OCI-LY3 (cell line): ENCODE results near the gene VSIG10L2.
A peak's percentile ranks its signal among the peaks of the same experiment; 100 is the strongest.

Experiments
- H2AFZ ChIP-seq: fragments of 200-600, 300-600 bp; shearing (Covaris generic); 2 replicates; pipeline ENCODE4 v1.6.0; 2014; ENCODE audit warnings: antibody characterized with exemption, low read depth, low read length
- H3K27ac ChIP-seq: fragments of 200-600, 300-600 bp; sonication (generic); 2 replicates; pipeline ENCODE4 v1.5.1; 2014; ENCODE audit warnings: mild to moderate bottlenecking, low read length, moderate library complexity, mixed read lengths
- H3K27me3 ChIP-seq: fragments of 200-600, 300-600 bp; sonication (generic); 2 replicates; pipeline ENCODE4 v1.6.1; 2014; ENCODE audit warnings: low read depth, low read length, mixed read lengths
- H3K36me3 ChIP-seq: fragments of 200-600, 300-600 bp; sonication (generic); replicated peaks from 2 replicates; pipeline ENCODE3; 2014; ENCODE audit warnings: low read depth, low read length, mixed read lengths
- H3K4me1 ChIP-seq: fragments of 300-600, 200-600 bp; sonication (generic); 2 replicates; pipeline ENCODE4 v1.6.1; 2014; ENCODE audit warnings: low read length, mixed read lengths
- H3K4me2 ChIP-seq: fragments of 200-600, 300-600 bp; sonication (generic); 2 replicates; pipeline ENCODE4 v1.6.1; 2014; ENCODE audit warnings: low read length, mixed read lengths
- H3K4me3 ChIP-seq: fragments of 300-600, 200-600 bp; sonication (generic); 2 replicates; pipeline ENCODE4 v1.5.1; 2014; ENCODE audit warnings: antibody characterized with exemption, mild to moderate bottlenecking, low read length, moderate library complexity
- H3K79me2 ChIP-seq: fragments of 300-600, 200-600 bp; shearing (Covaris generic); 2 replicates; pipeline ENCODE4 v1.6.1; 2014; ENCODE audit warnings: mild to moderate bottlenecking, low read length, mixed read lengths
- H3K9ac ChIP-seq: fragments of 300-600, 200-600 bp; shearing (Covaris generic); 2 replicates; pipeline ENCODE4 v1.6.0; 2014; ENCODE audit warnings: mild to moderate bottlenecking, low read length, moderate library complexity
- H3K9me3 ChIP-seq: fragments of 200-600, 300-600 bp; shearing (Covaris generic); 2 replicates; pipeline ENCODE4 v1.6.1; 2014; ENCODE audit warnings: low read length, mixed read lengths; ENCODE audit not compliant: insufficient read depth
- H4K20me1 ChIP-seq: fragments of 200-600, 300-600 bp; sonication (generic); 2 replicates; pipeline ENCODE4 v1.6.1; 2016; ENCODE audit warnings: low read length, mixed read lengths; ENCODE audit not compliant: insufficient read depth
- CTCF ChIP-seq: fragments of 200-600, 300-600 bp; sonication (generic); IDR thresholded peaks from 2 replicates; pipeline ENCODE4 v1.5.1; 2014; ENCODE audit warnings: antibody characterized with exemption, low read length, low read depth
- EZH2phosphoT487 ChIP-seq: fragments of 200-600 bp; shearing (Covaris generic); IDR thresholded peaks from 2 replicates; pipeline ENCODE4 v1.6.1; 2018; ENCODE audit warnings: antibody characterized with exemption, mixed run types, low read depth

The VSIG10L2 gene

GRCh38 chr11:125941267-125941618 is 4.6 kb upstream of the VSIG10L2 start:
- H3K4me2 ChIP-seq: no peak overlapping the region
- no peak overlapping the region for H3K27ac ChIP-seq
- H3K9me3 ChIP-seq: no peaks in the 10 kb centered on the region
- H3K36me3 ChIP-seq: no peaks in the 10 kb centered on the region
- H4K20me1 ChIP-seq: no peaks in the 10 kb centered on the region
- H3K27me3 ChIP-seq: no peaks in the 10 kb centered on the region
- TF ChIP-seq CTCF: no peak
- TF ChIP-seq EZH2phosphoT487: no peak
- no peaks in the 10 kb centered on the region for H3K4me1 ChIP-seq
- H3K79me2 ChIP-seq: no peaks in the 10 kb centered on the region
- 0 out of 2 replicates have a peak overlapping the region, but pooled peaks have one; percentile 39 for H2AFZ ChIP-seq
- H3K9ac ChIP-seq: no peak overlapping the region
- H3K4me3 ChIP-seq: no peak overlapping the region

DNA sequence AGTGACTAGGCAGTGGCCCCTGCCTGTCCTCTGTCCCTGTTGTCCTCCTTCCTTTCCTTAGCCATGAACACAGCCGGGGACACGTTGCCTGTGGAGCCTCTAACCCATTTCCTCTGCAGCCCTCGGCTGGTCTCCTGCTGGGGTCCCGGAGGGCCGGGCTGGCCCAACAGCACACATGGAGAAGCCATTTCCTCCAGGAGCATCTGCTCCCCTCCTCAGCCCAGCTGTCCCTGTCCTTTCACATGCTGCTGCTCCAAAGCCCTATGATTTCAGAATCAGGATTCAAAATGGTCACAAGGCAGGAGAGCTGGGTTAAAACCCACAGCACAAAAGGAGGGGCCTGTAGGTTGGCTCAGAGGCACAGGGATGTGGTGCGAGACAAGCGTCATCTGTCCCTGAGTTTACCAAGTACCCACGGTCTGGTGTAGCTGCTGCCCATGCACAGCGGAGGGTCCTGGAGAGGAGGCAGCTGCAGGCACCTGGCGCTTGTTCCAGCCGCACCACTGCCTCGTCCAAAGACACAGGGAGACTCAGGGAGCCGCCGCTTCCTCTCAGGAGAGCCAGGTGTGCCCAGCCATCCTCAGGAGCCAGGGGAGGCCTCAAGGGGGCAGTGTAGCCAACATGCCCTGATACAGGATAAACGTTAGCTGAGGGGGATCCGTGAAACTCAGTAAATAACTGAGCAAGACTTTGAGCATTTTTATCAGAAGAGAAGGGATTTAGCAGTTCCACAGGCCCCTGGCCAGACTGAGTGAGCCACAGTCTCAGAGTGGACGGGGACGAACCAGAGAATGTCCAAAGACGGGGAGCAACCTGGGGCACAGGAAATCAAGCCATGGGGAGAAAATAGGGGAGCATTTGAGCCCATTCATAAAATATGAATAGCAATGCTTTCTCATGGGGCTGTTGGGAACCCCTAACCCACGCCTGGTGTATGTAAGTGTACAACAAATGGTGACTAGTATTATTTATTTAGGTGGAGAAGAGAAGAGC is 3.9 kb upstream of the VSIG10L2 start:
- Histone ChIP-seq H2AFZ (peak overlapping the region; percentile 39; the same call in 1 of the 2 replicates), H3K9me3 (no peaks in the 10 kb centered on the region), H3K27me3 (no peaks in the 10 kb centered on the region), H3K36me3 (no peaks in the 10 kb centered on the region), H3K4me2 (peak overlapping the region; percentile 44), H4K20me1 (no peaks in the 10 kb centered on the region), H3K79me2 (no peaks in the 10 kb centered on the region), H3K4me3 (peak overlapping the region; percentile 22), H3K27ac (no peak overlapping the region), H3K9ac (no peak overlapping the region), H3K4me1 (no peaks in the 10 kb centered on the region)
- TF ChIP-seq CTCF (peak; percentile 80), EZH2phosphoT487 (no peak)

DNA sequence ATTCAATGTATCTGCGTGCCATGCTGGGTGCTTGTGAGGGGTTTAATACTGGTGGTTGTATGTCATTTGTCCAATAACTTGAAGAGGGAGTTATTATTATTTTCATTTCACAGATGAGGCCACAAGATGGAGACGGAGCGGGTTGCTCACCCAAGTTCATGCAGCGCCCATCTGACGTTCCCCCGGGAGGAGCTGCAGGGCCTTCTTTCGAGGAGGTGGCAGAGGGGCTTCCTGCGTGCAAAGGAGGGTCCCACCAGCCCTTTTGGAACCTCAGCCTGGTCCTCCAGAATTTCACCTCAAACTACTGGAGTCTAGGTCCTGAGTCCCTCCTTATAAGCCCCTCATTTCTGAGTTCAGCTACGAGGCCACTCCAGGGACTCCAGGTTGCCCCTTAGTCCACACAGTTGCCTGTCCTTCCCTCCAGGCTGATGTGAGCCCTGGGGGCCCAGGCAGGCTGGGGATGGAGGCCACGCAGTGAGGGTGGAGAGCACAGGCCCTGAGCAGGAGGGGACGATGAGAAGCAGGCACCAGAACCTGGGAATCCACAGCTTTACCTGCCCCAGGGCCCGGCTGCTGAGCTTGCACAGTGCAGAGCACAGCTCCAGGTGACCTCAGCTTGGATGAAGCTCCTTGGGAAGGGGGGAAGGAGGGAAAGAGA is 2.9 kb upstream of the VSIG10L2 start:
- no peak overlapping the region; the same call in 1 of the 2 replicates for H3K4me2 ChIP-seq
- H3K36me3 ChIP-seq: no peaks in the 10 kb centered on the region
- no peak overlapping the region for H3K27ac ChIP-seq
- H3K79me2 ChIP-seq: no peaks in the 10 kb centered on the region
- no peaks in the 10 kb centered on the region for H3K4me1 ChIP-seq
- TF ChIP-seq EZH2phosphoT487 (no peak), CTCF (no peak)
- H3K9ac ChIP-seq: no peak overlapping the region
- no peaks in the 10 kb centered on the region for H3K27me3 ChIP-seq
- no peak overlapping the region for H3K4me3 ChIP-seq
- H4K20me1 ChIP-seq: no peaks in the 10 kb centered on the region
- H2AFZ ChIP-seq: no peak overlapping the region
- no peaks in the 10 kb centered on the region for H3K9me3 ChIP-seq

DNA sequence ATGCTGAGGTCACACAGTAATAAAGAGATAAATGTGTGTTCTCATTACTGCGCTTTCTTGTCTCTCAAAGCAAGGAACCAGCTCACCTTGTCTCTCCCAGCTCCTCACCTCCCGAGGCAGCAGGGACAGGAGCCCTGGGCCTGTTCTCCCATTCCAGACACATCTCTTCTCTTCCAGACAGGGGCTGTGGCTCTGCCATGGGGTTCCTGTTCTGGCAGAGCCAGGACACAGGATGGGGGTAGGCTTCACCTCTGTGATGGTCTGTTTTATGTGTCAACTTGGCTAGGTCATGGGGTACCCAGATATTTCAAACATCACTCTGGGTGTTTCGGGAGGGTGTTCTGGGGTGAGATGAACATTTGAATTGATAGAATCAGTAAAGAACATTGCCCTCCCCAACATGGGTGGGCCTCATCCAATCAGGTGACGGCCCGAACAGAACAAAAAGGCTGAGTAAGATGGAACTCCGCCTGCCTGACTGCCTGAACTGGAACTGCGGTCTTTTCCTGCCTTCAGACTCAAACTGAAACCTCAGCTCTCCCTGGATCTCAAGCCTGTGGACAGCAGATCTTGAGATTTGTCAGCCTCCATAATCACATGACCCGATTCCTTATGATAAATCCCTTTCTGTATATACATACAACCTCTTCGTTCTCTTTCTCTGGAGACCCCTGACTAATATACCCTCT is 2.0 kb upstream of the VSIG10L2 start:
- Histone ChIP-seq H3K9ac (no peak overlapping the region), H3K79me2 (no peaks in the 10 kb centered on the region), H3K27ac (no peak overlapping the region), H3K4me1 (no peaks in the 10 kb centered on the region), H3K27me3 (no peaks in the 10 kb centered on the region), H4K20me1 (no peaks in the 10 kb centered on the region), H3K9me3 (no peaks in the 10 kb centered on the region), H2AFZ (no peak overlapping the region), H3K4me2 (no peak overlapping the region), H3K36me3 (no peaks in the 10 kb centered on the region), H3K4me3 (no peak overlapping the region)
- TF ChIP-seq EZH2phosphoT487: no peak
- TF ChIP-seq CTCF: no peak
